Measurements from ENCODE around the gene CDH4.

CDH4 gene

GRCh38 chr20:61699495-61700374 lies 447.7 kb downstream of the CDH4 start:
- no peak for TF ChIP-seq GABPA (IDR thresholded peaks at IDR 0.05; ENCODE audit: low read depth)
- TF ChIP-seq POLR2AphosphoS5 (IDR thresholded peaks at IDR 0.05; ENCODE audit: low read depth): no peak
- TF ChIP-seq SPI1 (IDR thresholded peaks at IDR 0.05; ENCODE audit: borderline replicate concordance, low read depth): no peak
- Histone ChIP-seq H3K27ac (replicated peaks) (no peak overlapping the region), H3K4me3 (replicated peaks; ENCODE audit: insufficient read depth, low read length) (no peak overlapping the region), H3K27me3 (ENCODE audit: insufficient read depth, poor library complexity, severe bottlenecking) (no peaks in the 10 kb centered on the region)
- DNase-seq (ENCODE audit: low read depth in 1 of 2, low spot score in 1 of 2): no peak

GRCh38 chr20:61700595-61701140 lies 448.6 kb downstream of the CDH4 start:
- H3K27ac ChIP-seq (replicated peaks): no peak overlapping the region
- DNase-seq (ENCODE audit: low read depth in 1 of 2, low spot score in 1 of 2): no peak
- TF ChIP-seq CTCF (IDR thresholded peaks at IDR 0.05; ENCODE audit: insufficient read depth, low read length) (no peak), GABPA (IDR thresholded peaks at IDR 0.05; ENCODE audit: low read depth) (no peak), SPI1 (IDR thresholded peaks at IDR 0.05; ENCODE audit: borderline replicate concordance, low read depth) (no peak), REST (IDR thresholded peaks at IDR 0.05; ENCODE audit: insufficient replicate concordance, low read depth) (no peak), POLR2AphosphoS5 (IDR thresholded peaks at IDR 0.05; ENCODE audit: low read depth) (no peak)
- H3K27me3 ChIP-seq (ENCODE audit: insufficient read depth, poor library complexity, severe bottlenecking): no peaks in the 10 kb centered on the region
- no peak overlapping the region for H3K4me3 ChIP-seq (replicated peaks; ENCODE audit: insufficient read depth, low read length)

- Histone ChIP-seq H3K27ac (replicated peaks) (no peak overlapping the region), H3K27me3 (ENCODE audit: insufficient read depth, poor library complexity, severe bottlenecking) (no peaks in the 10 kb centered on the region), H3K4me3 (replicated peaks; ENCODE audit: insufficient read depth, low read length) (no peak overlapping the region)
- TF ChIP-seq CTCF (IDR thresholded peaks at IDR 0.05; ENCODE audit: insufficient read depth, low read length) (no peak), SPI1 (IDR thresholded peaks at IDR 0.05; ENCODE audit: borderline replicate concordance, low read depth) (no peak), POLR2AphosphoS5 (IDR thresholded peaks at IDR 0.05; ENCODE audit: low read depth) (no peak)
- DNase-seq (ENCODE audit: low read depth in 1 of 2, low spot score in 1 of 2): no peak
Observed at GRCh38 chr20:61701401-61701800, 449.3 kb downstream of the CDH4 start.

GRCh38 chr20:61701802-61702201 lies 449.7 kb downstream of the CDH4 start:
- DNase-seq (ENCODE audit: low read depth in 1 of 2, low spot score in 1 of 2): no peak
- no peak overlapping the region for H3K4me3 ChIP-seq (replicated peaks; ENCODE audit: insufficient read depth, low read length)
- TF ChIP-seq POLR2AphosphoS5 (IDR thresholded peaks at IDR 0.05; ENCODE audit: low read depth): no peak
- no peak for TF ChIP-seq CTCF (IDR thresholded peaks at IDR 0.05; ENCODE audit: insufficient read depth, low read length)
- no peak for TF ChIP-seq GABPA (IDR thresholded peaks at IDR 0.05; ENCODE audit: low read depth)
- TF ChIP-seq REST (IDR thresholded peaks at IDR 0.05; ENCODE audit: insufficient replicate concordance, low read depth): no peak
- no peak for TF ChIP-seq SPI1 (IDR thresholded peaks at IDR 0.05; ENCODE audit: borderline replicate concordance, low read depth)
- no peak overlapping the region for H3K27ac ChIP-seq (replicated peaks)
- no peaks in the 10 kb centered on the region for H3K27me3 ChIP-seq (ENCODE audit: insufficient read depth, poor library complexity, severe bottlenecking)
